Lower leg skin (tissue), 3 donors: ENCODE measurements around the gene HDAC5.

Experiments used
- CTCF ChIP-seq, 3 donors: fragments of 450-650 bp; IDR thresholded peaks; one replicate each; pipeline ENCODE4 v1.5.1; 2016; ENCODE audit warnings: antibody characterized with exemption in 3 of 3, mild to moderate bottlenecking in 3 of 3, moderate library complexity in 2 of 3
- POLR2A ChIP-seq, 2 donors: fragments of 450-650 bp; IDR thresholded peaks; one replicate each; pipeline ENCODE4 v1.6.1; 2016 to 2017; ENCODE audit warnings: antibody characterized with exemption in 2 of 2, mild to moderate bottlenecking in 1 of 2, moderate library complexity in 1 of 2

GRCh38 chr17:44113868-44114840, 9.3 kb downstream of the HDAC5 start:
- TF ChIP-seq CTCF (IDR thresholded peaks at IDR 0.05) = no peak
- TF ChIP-seq POLR2A (IDR thresholded peaks at IDR 0.05) = no peak
